Chondrocyte (in vitro differentiated cells): Measurements from ENCODE around the gene JOSD2. TPM values are rescaled to one million over a fixed set of nuclear protein-coding genes. Genes with fewer than 3 reads are reported as not detected.

Source experiments
- DNase-seq: peaks from one replicate; pipeline ENCODE4 v3.0.0; 2021; ENCODE audit warnings: mixed read lengths, low spot score
- H3K27ac Mint-ChIP-seq: one replicate; pipeline ENCODE4 v1.8.0; 2021; ENCODE audit warnings: mild to moderate bottlenecking, moderate library complexity, mixed read lengths; ENCODE audit not compliant: unreplicated experiment
- H3K27me3 Mint-ChIP-seq: 2 replicates; pipeline ENCODE4 v1.8.0; 2021; ENCODE audit warnings: low read depth, mixed read lengths
- H3K36me3 Mint-ChIP-seq: 2 replicates; pipeline ENCODE4 v1.8.0; 2021; ENCODE audit warnings: low read depth, mixed read lengths
- H3K4me1 Mint-ChIP-seq: 2 replicates; pipeline ENCODE4 v1.8.0; 2021; ENCODE audit warnings: low read depth, mild to moderate bottlenecking, mixed read lengths
- H3K4me3 Mint-ChIP-seq: one replicate; pipeline ENCODE4 v1.8.0; 2021; ENCODE audit warnings: mild to moderate bottlenecking, moderate library complexity, mixed read lengths; ENCODE audit not compliant: unreplicated experiment
- H3K9me3 Mint-ChIP-seq: 2 replicates; pipeline ENCODE4 v1.8.0; 2021; ENCODE audit warnings: low read depth, mixed read lengths
- total RNA-seq: library from RNA; stranded (reverse); gene quantifications from 3 replicates; pipeline ENCODE4 v1.2.1, GENCODE V29; 2021
- TF ChIP-seq, protein P1 (sequence below): fragments of 200-600 bp; sonication (generic); IDR thresholded peaks from 2 replicates; pipeline ENCODE4 v1.5.0; 2021; ENCODE audit warnings: antibody characterized with exemption, mild to moderate bottlenecking, moderate library complexity

The JOSD2 gene
- total RNA-seq, 1 donor from 2014 or later: 44.7 TPM

DNA sequence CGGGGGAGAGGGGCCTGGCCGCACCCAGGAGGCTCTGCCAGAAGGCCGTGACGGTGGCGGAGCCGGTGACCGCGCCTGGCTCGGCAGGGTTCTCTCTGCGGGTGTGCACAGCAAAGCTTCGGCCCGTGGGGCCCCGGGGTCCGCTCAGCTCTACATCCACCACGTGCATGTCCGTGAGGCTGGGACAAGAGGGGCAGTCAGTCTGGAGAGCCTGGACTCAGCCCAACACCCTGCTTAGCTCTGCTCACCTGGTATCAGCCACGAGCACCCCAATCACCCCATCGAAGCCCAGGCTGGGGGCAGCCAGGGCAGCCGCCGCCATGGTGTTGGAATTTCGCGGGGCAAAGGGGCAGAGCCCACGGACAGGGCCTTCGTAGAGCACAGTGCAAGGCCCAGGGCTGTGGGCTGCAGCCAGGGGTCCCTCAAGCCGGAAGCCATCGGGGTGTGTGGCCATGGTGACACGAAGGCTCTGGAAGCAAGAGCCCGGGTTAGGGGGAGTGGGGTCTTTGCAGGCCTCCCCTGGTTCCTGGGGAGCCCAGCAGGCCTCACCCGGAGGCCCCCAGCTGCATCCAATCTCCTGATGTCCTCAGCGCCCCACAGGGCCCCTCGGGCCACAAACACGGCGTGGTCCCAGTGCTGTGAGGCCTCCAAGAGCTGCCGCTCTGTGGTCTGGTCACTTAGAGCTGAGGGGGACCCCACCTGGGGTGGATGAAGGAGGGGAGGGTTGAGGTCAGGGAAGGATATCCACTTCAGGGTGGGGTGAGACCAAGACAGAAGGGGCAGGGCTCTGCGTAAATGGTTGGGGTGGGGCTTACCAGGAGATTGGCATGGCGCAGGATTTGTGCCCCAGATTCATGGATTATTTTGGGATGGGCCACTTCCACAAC lies 1.4 kb upstream of the JOSD2 start:
- H3K27ac Mint-ChIP-seq: no peak overlapping the region
- no peak overlapping the region for H3K4me3 Mint-ChIP-seq
- H3K4me1 Mint-ChIP-seq: peaks cover 25% of the 10 kb centered on the region
- H3K27me3 Mint-ChIP-seq: no peaks in the 10 kb centered on the region
- H3K9me3 Mint-ChIP-seq: no peaks in the 10 kb centered on the region
- TF ChIP-seq, protein P1, sequence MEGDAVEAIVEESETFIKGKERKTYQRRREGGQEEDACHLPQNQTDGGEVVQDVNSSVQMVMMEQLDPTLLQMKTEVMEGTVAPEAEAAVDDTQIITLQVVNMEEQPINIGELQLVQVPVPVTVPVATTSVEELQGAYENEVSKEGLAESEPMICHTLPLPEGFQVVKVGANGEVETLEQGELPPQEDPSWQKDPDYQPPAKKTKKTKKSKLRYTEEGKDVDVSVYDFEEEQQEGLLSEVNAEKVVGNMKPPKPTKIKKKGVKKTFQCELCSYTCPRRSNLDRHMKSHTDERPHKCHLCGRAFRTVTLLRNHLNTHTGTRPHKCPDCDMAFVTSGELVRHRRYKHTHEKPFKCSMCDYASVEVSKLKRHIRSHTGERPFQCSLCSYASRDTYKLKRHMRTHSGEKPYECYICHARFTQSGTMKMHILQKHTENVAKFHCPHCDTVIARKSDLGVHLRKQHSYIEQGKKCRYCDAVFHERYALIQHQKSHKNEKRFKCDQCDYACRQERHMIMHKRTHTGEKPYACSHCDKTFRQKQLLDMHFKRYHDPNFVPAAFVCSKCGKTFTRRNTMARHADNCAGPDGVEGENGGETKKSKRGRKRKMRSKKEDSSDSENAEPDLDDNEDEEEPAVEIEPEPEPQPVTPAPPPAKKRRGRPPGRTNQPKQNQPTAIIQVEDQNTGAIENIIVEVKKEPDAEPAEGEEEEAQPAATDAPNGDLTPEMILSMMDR: no peak
- H3K36me3 Mint-ChIP-seq: peaks cover 1% of the 10 kb centered on the region
- DNase-seq: peak; percentile 94

DNA sequence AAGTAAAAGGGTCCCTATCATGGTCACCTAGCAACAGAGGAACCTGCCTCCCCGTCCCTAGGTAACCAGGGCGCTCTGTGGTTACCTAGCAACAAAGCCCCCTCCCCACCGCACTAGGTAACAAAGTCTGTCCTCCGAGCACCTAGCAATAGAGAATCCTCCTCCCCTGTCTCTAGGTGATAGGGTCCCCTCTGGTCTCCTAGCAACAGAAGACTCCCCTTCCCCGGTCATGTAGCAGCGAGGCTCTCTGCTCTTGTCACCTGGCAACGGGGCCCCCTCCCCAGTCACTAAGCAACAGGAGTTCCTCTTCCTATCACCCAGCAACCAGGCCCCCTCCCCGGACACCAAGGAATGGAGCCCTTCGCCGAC lies 307 bp downstream of the JOSD2 start:
- no peaks in the 10 kb centered on the region for H3K27me3 Mint-ChIP-seq
- no peaks in the 10 kb centered on the region for H3K9me3 Mint-ChIP-seq
- peak overlapping the region; percentile 95 for H3K4me3 Mint-ChIP-seq
- H3K4me1 Mint-ChIP-seq: peaks cover 25% of the 10 kb centered on the region
- peaks cover 1% of the 10 kb centered on the region for H3K36me3 Mint-ChIP-seq
- no peak for DNase-seq
- TF ChIP-seq, protein P1: no peak
- peak overlapping the region; percentile 99 for H3K27ac Mint-ChIP-seq

- H3K4me1 Mint-ChIP-seq: peaks cover 25% of the 10 kb centered on the region
- DNase-seq: peak; percentile 92
- peaks cover 1% of the 10 kb centered on the region for H3K36me3 Mint-ChIP-seq
- peak overlapping the region; percentile 99 for H3K27ac Mint-ChIP-seq
- no peaks in the 10 kb centered on the region for H3K27me3 Mint-ChIP-seq
- TF ChIP-seq, protein P1: no peak
- peak overlapping the region; percentile 95 for H3K4me3 Mint-ChIP-seq
- no peaks in the 10 kb centered on the region for H3K9me3 Mint-ChIP-seq
Measured at GRCh38 chr19:50510121-50510670, 795 bp downstream of the JOSD2 start.

- no peak overlapping the region for H3K27ac Mint-ChIP-seq
- H3K36me3 Mint-ChIP-seq: peaks cover 1% of the 10 kb centered on the region
- H3K9me3 Mint-ChIP-seq: no peaks in the 10 kb centered on the region
- DNase-seq: peak; percentile 67
- TF ChIP-seq, protein P1: no peak
- H3K4me3 Mint-ChIP-seq: peak overlapping the region; percentile 31
- no peaks in the 10 kb centered on the region for H3K27me3 Mint-ChIP-seq
- peaks cover 25% of the 10 kb centered on the region for H3K4me1 Mint-ChIP-seq
Measured at GRCh38 chr19:50509366-50509765, 1.6 kb downstream of the JOSD2 start.

GRCh38 chr19:50508843-50509190 lies 2.2 kb downstream of the JOSD2 start:
- Mint-ChIP-seq H3K36me3 (peaks cover 1% of the 10 kb centered on the region), H3K4me3 (peak overlapping the region; percentile 8)

More at GRCh38 chr19:50508843-50509190, 2.2 kb downstream of the JOSD2 start:
- no peaks in the 10 kb centered on the region for H3K9me3 Mint-ChIP-seq
- no peaks in the 10 kb centered on the region for H3K27me3 Mint-ChIP-seq
- H3K4me1 Mint-ChIP-seq: peaks cover 25% of the 10 kb centered on the region
- peak; percentile 59 for DNase-seq
- H3K27ac Mint-ChIP-seq: no peak overlapping the region
- TF ChIP-seq, protein P1: no peak
